Gastroesophageal sphincter (tissue), 3 donors: ENCODE results near the gene STAG3.

Source experiments
- CTCF ChIP-seq, 4 experiments: fragments of 200-600 bp in 2 of 4; fragments of 450-650 bp in 2 of 4; sonication (generic) in 1 of 4; IDR thresholded peaks; one replicate each; pipeline ENCODE4 v1.5.1; 2017 to 2019; ENCODE audit warnings: antibody characterized with exemption in 4 of 4, mild to moderate bottlenecking in 2 of 4, moderate library complexity in 2 of 4
- POLR2A ChIP-seq, 2 donors: fragments of 450-650 bp; IDR thresholded peaks; one replicate each; pipeline ENCODE4 v1.6.1; 2017; ENCODE audit warnings: antibody characterized with exemption in 2 of 2, mild to moderate bottlenecking in 2 of 2, moderate library complexity in 1 of 2

- TF ChIP-seq POLR2A (IDR thresholded peaks at IDR 0.05): no peak
- no peak for TF ChIP-seq CTCF (IDR thresholded peaks at IDR 0.05)
These were observed 25.3 kb upstream of the STAG3 start for GRCh38 chr7:100152404-100152803.
